GM11168 (cell line): ENCODE data around the gene INPP5K.
"Not testable (repeated sequence)": the region's sequence is repeated elsewhere in the genome, so short reads cannot be mapped to it uniquely, and the experiment has no call there.

ENCODE experiments used
- in situ Hi-C: fragments of 300-500 bp; cut with MboI; formaldehyde crosslinking; loops from one replicate; pipeline ENCODE4 v1.12.0; 2022; ENCODE audit warnings: low sequenced_read_pairs; ENCODE audit not compliant: unreplicated experiment

Gene INPP5K

GRCh38 chr17:1551741-1552140 is 35.3 kb upstream of the INPP5K start:
- in situ Hi-C loops = no loop called here

- in situ Hi-C loops = no loop called here
Measured at GRCh38 chr17:1548032-1548431, 31.6 kb upstream of the INPP5K start.

- in situ Hi-C loops = no loop called here
Measured at GRCh38 chr17:1546292-1546922, 30.0 kb upstream of the INPP5K start.

- in situ Hi-C loops = no loop called here
Measured at GRCh38 chr17:1545618-1546017, 29.2 kb upstream of the INPP5K start.

- in situ Hi-C loops = no loop called here
Measured at GRCh38 chr17:1542316-1542715, 25.9 kb upstream of the INPP5K start.

GRCh38 chr17:1541367-1541904 is 25.0 kb upstream of the INPP5K start:
- in situ Hi-C loops = no loop called here

GRCh38 chr17:1539811-1540210 is 23.4 kb upstream of the INPP5K start:
- in situ Hi-C loops = no loop called here

- in situ Hi-C loops = no loop called here
Measured at GRCh38 chr17:1535737-1536136, 19.3 kb upstream of the INPP5K start.

- in situ Hi-C loops = no loop called here
Measured at GRCh38 chr17:1533661-1534325, 17.4 kb upstream of the INPP5K start.

GRCh38 chr17:1532836-1533602 is 16.6 kb upstream of the INPP5K start:
- in situ Hi-C loops = no loop called here

- in situ Hi-C loops = no loop called here
Measured at GRCh38 chr17:1529863-1530262, 13.5 kb upstream of the INPP5K start.

- in situ Hi-C loops = not testable (repeated sequence)
Measured at GRCh38 chr17:1526876-1527275, 10.5 kb upstream of the INPP5K start.

- in situ Hi-C loops = no loop called here
Measured at GRCh38 chr17:1522626-1523025, 6.2 kb upstream of the INPP5K start.

- in situ Hi-C loops = no loop called here
Measured at GRCh38 chr17:1521086-1521640, 4.8 kb upstream of the INPP5K start.

GRCh38 chr17:1519678-1520077 is 3.3 kb upstream of the INPP5K start:
- in situ Hi-C loops = loop anchor here (10.0 kb wide), 1 partner anchor 245 kb away; the partner anchor contains the start of genes BHLHA9 and TRARG1

GRCh38 chr17:1518410-1518809 is 2.0 kb upstream of the INPP5K start:
- in situ Hi-C loops = loop anchor here (10.0 kb wide), 1 partner anchor 244 kb away; the partner anchor contains the start of genes BHLHA9 and TRARG1

- in situ Hi-C loops = loop anchor here (10.0 kb wide), 1 partner anchor 241 kb away; the partner anchor contains the start of genes BHLHA9 and TRARG1
Measured at GRCh38 chr17:1515640-1516387, 598 bp downstream of the INPP5K start.

- in situ Hi-C loops = loop anchor here (5.0 to 10.0 kb wide), 2 partner anchors 140 to 238 kb away; partner anchors contain the start of genes BHLHA9 and TRARG1
Measured at GRCh38 chr17:1512351-1512750, 4.1 kb downstream of the INPP5K start.

GRCh38 chr17:1511756-1512321 is 4.6 kb downstream of the INPP5K start:
- in situ Hi-C loops = loop anchor here (5.0 to 10.0 kb wide), 2 partner anchors 140 to 237 kb away; partner anchors contain the start of genes BHLHA9 and TRARG1
